ENCODE measurements around the gene PLEKHM3.

- TF ChIP-seq, protein P1, sequence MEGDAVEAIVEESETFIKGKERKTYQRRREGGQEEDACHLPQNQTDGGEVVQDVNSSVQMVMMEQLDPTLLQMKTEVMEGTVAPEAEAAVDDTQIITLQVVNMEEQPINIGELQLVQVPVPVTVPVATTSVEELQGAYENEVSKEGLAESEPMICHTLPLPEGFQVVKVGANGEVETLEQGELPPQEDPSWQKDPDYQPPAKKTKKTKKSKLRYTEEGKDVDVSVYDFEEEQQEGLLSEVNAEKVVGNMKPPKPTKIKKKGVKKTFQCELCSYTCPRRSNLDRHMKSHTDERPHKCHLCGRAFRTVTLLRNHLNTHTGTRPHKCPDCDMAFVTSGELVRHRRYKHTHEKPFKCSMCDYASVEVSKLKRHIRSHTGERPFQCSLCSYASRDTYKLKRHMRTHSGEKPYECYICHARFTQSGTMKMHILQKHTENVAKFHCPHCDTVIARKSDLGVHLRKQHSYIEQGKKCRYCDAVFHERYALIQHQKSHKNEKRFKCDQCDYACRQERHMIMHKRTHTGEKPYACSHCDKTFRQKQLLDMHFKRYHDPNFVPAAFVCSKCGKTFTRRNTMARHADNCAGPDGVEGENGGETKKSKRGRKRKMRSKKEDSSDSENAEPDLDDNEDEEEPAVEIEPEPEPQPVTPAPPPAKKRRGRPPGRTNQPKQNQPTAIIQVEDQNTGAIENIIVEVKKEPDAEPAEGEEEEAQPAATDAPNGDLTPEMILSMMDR (IDR thresholded peaks at IDR 0.05): no peak
- no peak for TF ChIP-seq EZH2 (IDR thresholded peaks at IDR 0.05)
- no peak for TF ChIP-seq EZH2phosphoT487 (IDR thresholded peaks at IDR 0.05)
Measured at GRCh38 chr2:207960911-207961310, 64.4 kb downstream of the PLEKHM3 start.
